Astrocyte of the spinal cord (primary cell): ENCODE results near the gene ACR.
"Not testable (repeated sequence)": the region's sequence is repeated elsewhere in the genome, so short reads cannot be mapped to it uniquely, and the experiment has no call there.

Experiments
- DNase-seq: peaks from one replicate; pipeline ENCODE4 v3.0.0; 2011; ENCODE audit warnings: low read depth, low spot score
- H3K4me3 ChIP-seq: 2 replicates; pipeline ENCODE4 v1.5.1; 2011; ENCODE audit warnings: low read depth, mild to moderate bottlenecking, low read length, moderate library complexity
- CTCF ChIP-seq: IDR thresholded peaks from 2 replicates; pipeline ENCODE4 v1.5.1; 2012; ENCODE audit warnings: low read depth, mild to moderate bottlenecking, low read length, inconsistent platforms
- in situ Hi-C: cut with HindIII; loops from 2 replicates; pipeline ENCODE4 v1.10.0; 2017; ENCODE audit warnings: low sequenced_read_pairs

The ACR gene

GRCh38 chr22:50739894-50740293 is 1.9 kb downstream of the ACR start:
- in situ Hi-C loops = no loop called here

GRCh38 chr22:50740714-50741113 is 2.7 kb downstream of the ACR start:
- DNase-seq, in situ Hi-C loops, H3K4me3 ChIP-seq: not testable (repeated sequence)

More at GRCh38 chr22:50739894-50740293, 1.9 kb downstream of the ACR start:
- no peak for DNase-seq
- TF ChIP-seq CTCF = no peak
- H3K4me3 ChIP-seq = no peak overlapping the region

- DNase-seq, H3K4me3 ChIP-seq, in situ Hi-C loops: not testable (repeated sequence)
Observed at GRCh38 chr22:50744424-50744823, 6.4 kb downstream of the ACR start.

- DNase-seq, in situ Hi-C loops: not testable (repeated sequence)
Observed at GRCh38 chr22:50747521-50747920, 9.5 kb downstream of the ACR start.

GRCh38 chr22:50748630-50749029 is 10.6 kb downstream of the ACR start:
- H3K4me3 ChIP-seq, in situ Hi-C loops, DNase-seq: not testable (repeated sequence)

More at GRCh38 chr22:50747521-50747920, 9.5 kb downstream of the ACR start:
- H3K4me3 ChIP-seq = not testable (repeated sequence)

- DNase-seq, H3K4me3 ChIP-seq, in situ Hi-C loops: not testable (repeated sequence)
Observed at GRCh38 chr22:50749302-50750074, 11.5 kb downstream of the ACR start.

GRCh38 chr22:50755251-50755650 is 17.2 kb downstream of the ACR start:
- DNase-seq, H3K4me3 ChIP-seq, in situ Hi-C loops: not testable (repeated sequence)

GRCh38 chr22:50756406-50756805 is 18.4 kb downstream of the ACR start:
- H3K4me3 ChIP-seq, DNase-seq, in situ Hi-C loops: not testable (repeated sequence)

GRCh38 chr22:50756949-50757491 is 19.0 kb downstream of the ACR start:
- TF ChIP-seq CTCF = peak; percentile 27
- in situ Hi-C loops = not testable (repeated sequence)
- DNase-seq = peak; percentile 1
- H3K4me3 ChIP-seq = peak overlapping the region; percentile 52

- H3K4me3 ChIP-seq, in situ Hi-C loops: not testable (repeated sequence)
- DNase-seq = peak; percentile 54
Observed at GRCh38 chr22:50759597-50760341, 21.8 kb downstream of the ACR start.

- DNase-seq, in situ Hi-C loops, H3K4me3 ChIP-seq: not testable (repeated sequence)
Observed at GRCh38 chr22:50761829-50762228, 23.8 kb downstream of the ACR start.

- H3K4me3 ChIP-seq, in situ Hi-C loops, DNase-seq: not testable (repeated sequence)
Observed at GRCh38 chr22:50764288-50764687, 26.3 kb downstream of the ACR start.
